ENCODE data around the gene LAPTM4A. TPM values are rescaled to one million over a fixed set of nuclear protein-coding genes. Genes with fewer than 3 reads are reported as not detected.

Gene LAPTM4A
- total and polyA plus RNA-seq, 10 of the 15 experiments (the other 5 are each of a cell fraction or from before 2014, with no cell fraction given) = 17.8 to 107 (median 45.8) TPM

DNA sequence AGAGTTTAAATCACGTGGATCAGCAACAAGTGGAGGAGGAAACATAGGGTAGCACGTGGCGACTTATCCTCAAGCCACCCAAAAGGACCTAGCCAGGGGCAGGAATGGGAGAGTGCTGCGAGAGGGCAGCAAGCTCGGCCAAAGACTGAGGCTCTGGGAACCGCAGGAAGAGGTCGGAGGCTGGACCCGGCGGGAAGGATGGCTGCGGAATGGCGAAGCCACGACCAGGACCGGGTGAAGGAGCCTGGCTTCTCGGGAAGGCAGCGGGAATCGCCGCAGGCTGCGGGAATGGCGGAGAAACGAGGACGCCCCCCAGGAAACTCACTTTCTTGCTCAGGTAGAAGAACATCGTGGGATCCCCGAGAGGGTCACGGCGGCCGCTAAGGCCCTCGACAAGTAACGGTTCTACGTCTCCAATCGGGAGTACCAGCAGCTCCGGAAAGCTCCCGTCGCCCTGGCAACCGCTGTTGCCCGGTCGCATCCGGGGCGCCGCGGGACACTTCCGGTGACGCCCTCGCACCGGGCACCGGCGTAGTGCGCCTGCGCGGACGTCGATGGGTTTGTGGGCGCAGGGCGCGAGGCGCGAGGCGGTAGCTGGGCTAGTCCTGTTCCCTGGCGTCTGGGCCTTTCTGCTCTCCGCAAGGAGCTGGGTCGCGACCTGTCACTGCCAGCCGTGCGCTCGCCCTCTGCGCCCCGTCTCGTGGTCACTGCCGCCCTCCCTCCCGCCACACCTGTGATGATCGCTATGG is 61.6 kb downstream of the LAPTM4A start, which contains the start of gene WDR35 (continued):
- TF ChIP-seq EGR1 (IDR thresholded peaks at IDR 0.05; ENCODE audit: borderline replicate concordance in 1 of 2, low read depth in 2 of 2, low read length in 2 of 2) = peak in 1 of 2 experiments; percentile 72; a peak in 2 of 3 replicates
- TF ChIP-seq ZNF24 (IDR thresholded peaks at IDR 0.05) = no peak
- peak; percentile 91 for TF ChIP-seq NR2C1 (IDR thresholded peaks at IDR 0.05)
- TF ChIP-seq EP300 (IDR thresholded peaks at IDR 0.05; ENCODE audit: borderline replicate concordance in 1 of 2, control insufficient read depth in 1 of 2, low read depth in 2 of 2, low read length in 2 of 2) = no peak; a peak in 1 of 4 replicates
- TF ChIP-seq MYB (IDR thresholded peaks at IDR 0.05; ENCODE audit: borderline replicate concordance, low read depth, low read length) = no peak
- TF ChIP-seq MTA2 (IDR thresholded peaks at IDR 0.05; ENCODE audit: low read depth) = no peak
- TF ChIP-seq MLLT1 (IDR thresholded peaks at IDR 0.05) = no peak
- TF ChIP-seq, protein P1, sequence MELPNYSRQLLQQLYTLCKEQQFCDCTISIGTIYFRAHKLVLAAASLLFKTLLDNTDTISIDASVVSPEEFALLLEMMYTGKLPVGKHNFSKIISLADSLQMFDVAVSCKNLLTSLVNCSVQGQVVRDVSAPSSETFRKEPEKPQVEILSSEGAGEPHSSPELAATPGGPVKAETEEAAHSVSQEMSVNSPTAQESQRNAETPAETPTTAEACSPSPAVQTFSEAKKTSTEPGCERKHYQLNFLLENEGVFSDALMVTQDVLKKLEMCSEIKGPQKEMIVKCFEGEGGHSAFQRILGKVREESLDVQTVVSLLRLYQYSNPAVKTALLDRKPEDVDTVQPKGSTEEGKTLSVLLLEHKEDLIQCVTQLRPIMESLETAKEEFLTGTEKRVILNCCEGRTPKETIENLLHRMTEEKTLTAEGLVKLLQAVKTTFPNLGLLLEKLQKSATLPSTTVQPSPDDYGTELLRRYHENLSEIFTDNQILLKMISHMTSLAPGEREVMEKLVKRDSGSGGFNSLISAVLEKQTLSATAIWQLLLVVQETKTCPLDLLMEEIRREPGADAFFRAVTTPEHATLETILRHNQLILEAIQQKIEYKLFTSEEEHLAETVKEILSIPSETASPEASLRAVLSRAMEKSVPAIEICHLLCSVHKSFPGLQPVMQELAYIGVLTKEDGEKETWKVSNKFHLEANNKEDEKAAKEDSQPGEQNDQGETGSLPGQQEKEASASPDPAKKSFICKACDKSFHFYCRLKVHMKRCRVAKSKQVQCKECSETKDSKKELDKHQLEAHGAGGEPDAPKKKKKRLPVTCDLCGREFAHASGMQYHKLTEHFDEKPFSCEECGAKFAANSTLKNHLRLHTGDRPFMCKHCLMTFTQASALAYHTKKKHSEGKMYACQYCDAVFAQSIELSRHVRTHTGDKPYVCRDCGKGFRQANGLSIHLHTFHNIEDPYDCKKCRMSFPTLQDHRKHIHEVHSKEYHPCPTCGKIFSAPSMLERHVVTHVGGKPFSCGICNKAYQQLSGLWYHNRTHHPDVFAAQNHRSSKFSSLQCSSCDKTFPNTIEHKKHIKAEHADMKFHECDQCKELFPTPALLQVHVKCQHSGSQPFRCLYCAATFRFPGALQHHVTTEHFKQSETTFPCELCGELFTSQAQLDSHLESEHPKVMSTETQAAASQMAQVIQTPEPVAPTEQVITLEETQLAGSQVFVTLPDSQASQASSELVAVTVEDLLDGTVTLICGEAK (IDR thresholded peaks at IDR 0.05; ENCODE audit: borderline replicate concordance) = peak; percentile 87
- no peak for TF ChIP-seq SMAD5 (IDR thresholded peaks at IDR 0.05; ENCODE audit: low read depth)
- no peak for TF ChIP-seq PAX8 (IDR thresholded peaks at IDR 0.05)
- TF ChIP-seq SUPT20H (IDR thresholded peaks at IDR 0.05; ENCODE audit: borderline replicate concordance, control insufficient read depth, low read depth, low read length) = no peak
- 0 out of 2 replicates have a peak, but pooled peaks have one; percentile 32 for TF ChIP-seq TCF3 (IDR thresholded peaks at IDR 0.05; ENCODE audit: borderline replicate concordance, insufficient read depth, low read depth, low read length)
- no peak for TF ChIP-seq PML (IDR thresholded peaks at IDR 0.05; ENCODE audit: low read length)
- peak; percentile 85 for TF ChIP-seq IKZF1 (conservative IDR thresholded peaks at IDR 0.05)
- no peak for TF ChIP-seq MEF2A (IDR thresholded peaks at IDR 0.05; ENCODE audit: insufficient read depth, low read depth, low read length)
- no peak for TF ChIP-seq SMC3 (IDR thresholded peaks at IDR 0.05; ENCODE audit: borderline replicate concordance, low read length)
- no peak for TF ChIP-seq ETV6 (conservative IDR thresholded peaks at IDR 0.05 in 1 of 2, IDR thresholded peaks at IDR 0.05 in 1 of 2; ENCODE audit: borderline replicate concordance in 1 of 2, low read depth in 1 of 2)
- peak; percentile 18; the same call in 1 of the 2 replicates for TF ChIP-seq CREB1 (IDR thresholded peaks at IDR 0.05; ENCODE audit: low read depth)
- TF ChIP-seq EZH2 (IDR thresholded peaks at IDR 0.05; ENCODE audit: borderline replicate concordance, control insufficient read depth, low read depth, low read length) = no peak
- TF ChIP-seq, protein P2, sequence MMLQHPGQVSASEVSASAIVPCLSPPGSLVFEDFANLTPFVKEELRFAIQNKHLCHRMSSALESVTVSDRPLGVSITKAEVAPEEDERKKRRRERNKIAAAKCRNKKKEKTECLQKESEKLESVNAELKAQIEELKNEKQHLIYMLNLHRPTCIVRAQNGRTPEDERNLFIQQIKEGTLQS (IDR thresholded peaks at IDR 0.05; ENCODE audit: borderline replicate concordance, extremely low read depth, low read depth, low read length) = no peak
- no peak for TF ChIP-seq ZNF217 (IDR thresholded peaks at IDR 0.05)
- no peak for TF ChIP-seq SREBF1 (IDR thresholded peaks at IDR 0.05; ENCODE audit: low read length)
- TF ChIP-seq HCFC1 (IDR thresholded peaks at IDR 0.05; ENCODE audit: low read length) = no peak; the same call in 1 of the 2 replicates
- TF ChIP-seq RB1 (IDR thresholded peaks at IDR 0.05; ENCODE audit: borderline replicate concordance) = peak; percentile 85; the same call in 1 of the 2 replicates
- no peak for TF ChIP-seq WRNIP1 (IDR thresholded peaks at IDR 0.05; ENCODE audit: borderline replicate concordance, low read depth, low read length)
